Mesothelial cell of epicardium (in vitro differentiated cells): ENCODE measurements around the gene TTC9. TPM values are rescaled to one million over a fixed set of nuclear protein-coding genes. Genes with fewer than 3 reads are reported as not detected.

Source experiments
- DNase-seq, 2 experiments: peaks; one replicate each; pipeline ENCODE4 v3.0.0; 2021; ENCODE audit warnings: low spot score in 2 of 2; ENCODE audit not compliant: unreplicated experiment in 2 of 2
- H3K27ac Mint-ChIP-seq: 2 replicates; pipeline ENCODE4 v1.8.0; 2021; ENCODE audit warnings: mixed read lengths
- H3K27me3 Mint-ChIP-seq: 2 replicates; pipeline ENCODE4 v1.8.0; 2021; ENCODE audit warnings: low read depth, mixed read lengths
- H3K36me3 Mint-ChIP-seq: 2 replicates; pipeline ENCODE4 v1.8.0; 2021; ENCODE audit warnings: mixed read lengths
- H3K4me1 Mint-ChIP-seq: 2 replicates; pipeline ENCODE4 v1.8.0; 2021; ENCODE audit warnings: mixed read lengths
- H3K4me3 Mint-ChIP-seq: 2 replicates; pipeline ENCODE4 v1.8.0; 2021; ENCODE audit warnings: mild to moderate bottlenecking, moderate library complexity, mixed read lengths
- H3K9me3 Mint-ChIP-seq: 2 replicates; pipeline ENCODE4 v1.8.0; 2021; ENCODE audit warnings: mixed read lengths
- CTCF ChIP-seq: fragments of 200-600 bp; sonication (generic); IDR thresholded peaks from one replicate; pipeline ENCODE4 v1.5.0; 2021; ENCODE audit warnings: antibody characterized with exemption; ENCODE audit not compliant: unreplicated experiment
- total RNA-seq: library from RNA; stranded (reverse); gene quantifications from 3 replicates; pipeline ENCODE4 v1.2.1, GENCODE V29; 2021

The TTC9 gene
- total RNA-seq, 1 donor from 2014 or later, result 4.8 TPM

- Mint-ChIP-seq H3K27me3 (no peaks in the 10 kb centered on the region), H3K36me3 (no peaks in the 10 kb centered on the region), H3K27ac (no peak overlapping the region), H3K4me3 (no peak overlapping the region), H3K4me1 (no peaks in the 10 kb centered on the region), H3K9me3 (no peaks in the 10 kb centered on the region)
- no peak for TF ChIP-seq CTCF
- no peak for DNase-seq
These were observed 11.9 kb downstream of the TTC9 start for GRCh38 chr14:70653662-70654061.

DNA sequence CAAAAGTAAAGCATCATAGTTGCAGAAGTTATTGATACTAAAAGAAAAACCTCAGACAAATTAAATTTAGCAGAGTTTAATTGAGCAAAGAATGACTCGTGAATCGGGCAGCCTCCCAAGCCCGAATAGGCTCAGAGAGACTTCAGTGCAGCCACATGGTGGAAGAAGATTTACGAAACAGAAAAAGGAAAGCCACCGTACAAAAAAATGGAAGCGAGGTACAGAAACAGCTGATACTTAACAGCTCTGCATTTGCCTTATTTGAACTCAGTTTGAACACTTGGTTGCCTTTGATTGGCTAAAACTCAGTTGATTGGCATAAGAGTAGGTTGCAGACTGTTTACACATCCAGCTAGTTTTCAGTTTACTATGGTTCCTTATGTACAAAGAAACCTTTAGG is 12.9 kb downstream of the TTC9 start:
- no peaks in the 10 kb centered on the region for H3K36me3 Mint-ChIP-seq
- no peaks in the 10 kb centered on the region for H3K4me1 Mint-ChIP-seq
- no peak overlapping the region for H3K4me3 Mint-ChIP-seq
- H3K27ac Mint-ChIP-seq, result no peak overlapping the region
- no peaks in the 10 kb centered on the region for H3K27me3 Mint-ChIP-seq
- DNase-seq, result no peak
- H3K9me3 Mint-ChIP-seq, result no peaks in the 10 kb centered on the region
- TF ChIP-seq CTCF, result no peak

DNA sequence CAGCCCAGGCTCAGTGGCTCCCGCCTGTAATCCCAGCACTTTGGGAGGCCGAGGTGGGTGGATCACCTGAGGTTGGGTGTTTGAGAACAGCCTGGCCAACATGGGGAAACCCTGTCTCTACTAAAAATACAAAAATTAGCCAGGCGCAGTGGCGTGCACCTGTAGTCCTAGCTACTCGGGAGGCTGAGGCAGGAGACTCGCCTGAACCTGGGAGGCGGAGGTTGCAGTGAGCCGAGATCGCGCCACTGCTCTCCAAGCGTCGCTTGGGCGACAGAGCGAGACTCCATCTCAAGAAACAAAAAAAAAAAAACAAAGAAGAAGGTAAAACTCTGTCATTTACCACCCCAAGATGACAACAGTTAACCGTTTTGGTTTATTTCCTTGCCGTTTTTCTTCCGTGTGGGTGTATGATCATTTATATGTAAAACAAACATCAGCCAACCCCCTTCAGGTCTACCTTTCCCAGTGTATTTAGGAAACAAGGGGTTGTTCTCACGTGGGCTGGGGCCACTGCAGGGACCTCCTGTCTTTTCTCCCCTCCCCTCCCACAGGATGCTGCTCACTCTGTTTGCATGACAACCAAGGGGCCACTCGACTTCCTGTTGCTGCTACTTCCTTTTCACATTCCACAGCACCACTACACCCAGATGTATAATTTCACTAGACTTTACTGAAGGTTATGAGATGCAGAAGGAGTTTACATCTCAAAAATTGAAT is 13.6 kb downstream of the TTC9 start:
- Mint-ChIP-seq H3K27ac (peak overlapping the region; percentile 47), H3K9me3 (no peaks in the 10 kb centered on the region), H3K4me1 (no peaks in the 10 kb centered on the region), H3K36me3 (no peaks in the 10 kb centered on the region), H3K4me3 (no peak overlapping the region), H3K27me3 (no peaks in the 10 kb centered on the region)
- no peak for TF ChIP-seq CTCF
- DNase-seq, result no peak

GRCh38 chr14:70658899-70659298 is 17.2 kb downstream of the TTC9 start:
- Mint-ChIP-seq H3K27me3 (no peaks in the 10 kb centered on the region), H3K27ac (no peak overlapping the region), H3K4me1 (no peaks in the 10 kb centered on the region), H3K4me3 (no peak overlapping the region), H3K9me3 (no peaks in the 10 kb centered on the region), H3K36me3 (no peaks in the 10 kb centered on the region)
- DNase-seq, result no peak
- TF ChIP-seq CTCF, result no peak

DNA sequence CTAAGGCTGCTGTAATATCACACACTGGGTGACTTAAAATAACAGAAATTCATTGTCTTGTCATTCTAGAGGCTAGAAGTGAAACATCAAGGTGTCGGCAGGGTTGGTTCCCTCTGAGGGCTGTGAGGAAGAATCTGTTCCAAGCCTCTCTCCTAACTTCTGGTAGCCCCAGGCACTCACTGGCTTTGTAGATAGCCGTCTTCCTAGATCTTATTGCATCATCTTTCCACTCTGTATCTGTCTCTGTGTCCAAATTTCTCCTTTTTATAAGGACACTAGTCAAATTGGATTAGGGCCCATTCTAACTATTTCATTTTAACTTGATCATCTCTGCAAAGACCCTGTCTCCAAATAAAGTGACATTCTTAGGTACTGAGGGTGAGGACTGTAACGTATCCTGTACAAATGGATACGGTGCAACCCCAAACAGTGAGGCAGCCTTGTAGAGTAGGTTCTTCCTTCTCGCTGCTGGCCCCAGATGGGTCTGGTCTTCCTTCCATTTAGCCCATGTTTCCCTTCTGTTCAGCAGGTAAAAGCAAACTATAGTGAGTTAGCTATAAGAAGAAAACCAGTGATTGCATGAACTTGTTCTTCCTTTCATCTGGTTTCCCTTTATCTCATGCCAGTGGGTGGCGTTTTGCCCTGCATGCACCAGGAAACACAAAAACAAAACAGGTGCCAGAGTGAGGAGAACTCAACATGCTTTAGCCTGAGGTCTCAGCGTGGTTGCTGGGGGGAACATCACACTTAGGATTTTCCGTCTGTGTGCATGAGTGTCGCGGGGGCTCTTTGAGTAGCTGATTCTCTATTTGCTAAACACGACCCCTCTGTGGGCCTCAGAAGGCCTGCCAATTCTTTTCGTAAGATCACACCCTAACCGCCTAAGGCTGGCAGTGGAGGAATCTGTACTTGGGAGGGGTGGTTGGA is 19.5 kb downstream of the TTC9 start:
- Mint-ChIP-seq H3K9me3 (no peaks in the 10 kb centered on the region), H3K27me3 (no peaks in the 10 kb centered on the region), H3K4me3 (no peak overlapping the region), H3K4me1 (peaks cover 15% of the 10 kb centered on the region), H3K36me3 (no peaks in the 10 kb centered on the region), H3K27ac (no peak overlapping the region)
- no peak for DNase-seq
- no peak for TF ChIP-seq CTCF
